Measurements from ENCODE around the gene TMCC1. TPM values are rescaled to one million over a fixed set of nuclear protein-coding genes. Genes with fewer than 3 reads are reported as not detected.
A peak's percentile ranks its signal among the peaks of the same experiment; 100 is the strongest.

The TMCC1 gene
- total and polyA plus RNA-seq, 10 of the 15 experiments (the other 5 are each of a cell fraction or from before 2014, with no cell fraction given), result 2.3 to 21.1 (median 8.4) TPM

- no peak for TF ChIP-seq PRDM15 (CRISPR knock-in tag; IDR thresholded peaks at IDR 0.05)
These were observed 49.5 kb upstream of the TMCC1 start (continued) for GRCh38 chr3:129943020-129943419.

DNA sequence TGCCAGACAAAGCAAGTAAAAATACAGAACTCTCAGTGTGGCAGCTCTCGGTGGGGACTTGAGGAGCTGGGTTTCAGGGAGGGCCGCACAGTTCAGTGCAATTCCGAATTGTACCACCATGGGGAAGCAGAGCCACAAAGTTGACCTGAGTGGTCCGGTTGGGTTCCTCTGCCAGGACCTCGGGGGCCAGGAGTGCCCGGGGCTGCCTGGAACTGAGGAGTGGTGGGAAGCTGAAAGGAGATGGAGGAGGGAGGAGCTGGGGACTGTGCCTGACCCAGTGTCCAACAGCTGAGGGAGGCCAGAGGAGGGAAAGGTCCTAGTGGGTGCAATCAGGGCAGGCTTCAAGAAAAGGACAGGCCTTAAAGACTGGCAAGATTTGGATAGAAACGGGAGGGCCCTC is 48.8 kb upstream of the TMCC1 start:
- RAD21 ChIA-PET (ENCODE audit: unreplicated experiment), result interaction anchor here (0.7 to 2.2 kb wide), 8 partner anchors 56 to 314 kb away, joined by 3 to 9 read pairs (median 4); no protein-coding TSS in a partner anchor
- in situ Hi-C loops (cut with MboI), result no loop called here
- 6% methylated on average over 7 of the region's 7 CpGs for WGBS (ENCODE audit: insufficient coverage, insufficient replicate concordance, low lambda C conversion rate, missing lambda C conversion rate)
- no peaks in the 10 kb centered on the region for H3K79me2 ChIP-seq (ENCODE audit: control insufficient read depth, insufficient read depth, low read length)
- CTCF ChIA-PET, result interaction anchor here (0.7 to 3.6 kb wide), 22 partner anchors 11 to 473 kb away, joined by 3 to 30 read pairs (median 4); partner anchors contain the start of gene TMCC1
- no peak overlapping the region for H3K4me3 ChIP-seq
- H3K9me3 ChIP-seq (replicated peaks; ENCODE audit: control insufficient read depth, insufficient read depth, low read length), result no peaks in the 10 kb centered on the region
- no peaks in the 10 kb centered on the region for H3K36me3 ChIP-seq (ENCODE audit: control insufficient read depth in 2 of 2, insufficient read depth in 2 of 2, low read length in 1 of 2)
- H3K4me1 ChIP-seq (ENCODE audit: control insufficient read depth, insufficient read depth, low read length), result no peaks in the 10 kb centered on the region
- ATAC-seq, result peak; percentile 97
- H4K20me1 ChIP-seq (ENCODE audit: control insufficient read depth, insufficient read depth), result no peaks in the 10 kb centered on the region
- no peak for DNase-seq (ENCODE audit: low read depth, low spot score)
- no peak overlapping the region for H3K9ac ChIP-seq (ENCODE audit: control insufficient read depth, insufficient read depth, low read length)
- BruUV-seq (replicated peaks), result no TSS peak
- peak; percentile 82 for FAIRE-seq
- no peak overlapping the region for H3K27ac ChIP-seq (ENCODE audit: control insufficient read depth, insufficient read depth)
- TF ChIP-seq SMC3 (IDR thresholded peaks at IDR 0.05; ENCODE audit: borderline replicate concordance, low read length), result peak; percentile 61
- TF ChIP-seq YY1 (IDR thresholded peaks at IDR 0.05; ENCODE audit: low read depth, low read length), result no peak
- TF ChIP-seq CTCF (IDR thresholded peaks at IDR 0.05 in 2 of 3, conservative IDR thresholded peaks at IDR 0.05 in 1 of 3; ENCODE audit: control insufficient read depth in 2 of 3, extremely low read depth in 1 of 3, insufficient read depth in 1 of 3, low read depth in 3 of 3, low read length in 3 of 3), result peak; percentile 48 to 69 (median 68)
- no peak for TF ChIP-seq WRNIP1 (IDR thresholded peaks at IDR 0.05; ENCODE audit: borderline replicate concordance, low read depth, low read length)
- TF ChIP-seq RAD21 (IDR thresholded peaks at IDR 0.05; ENCODE audit: insufficient read depth, low read depth, low read length), result peak; percentile 78
- H2AFZ ChIP-seq (ENCODE audit: control insufficient read depth, low read depth, low read length), result no peak overlapping the region
- intact Hi-C loops (cut with micrococcal nuclease; ENCODE audit: unreplicated experiment), result loop anchor here (2.0 to 5.0 kb wide), 2 partner anchors 50 to 157 kb away; no protein-coding TSS in a partner anchor
- no peak overlapping the region for H3K4me2 ChIP-seq (ENCODE audit: control insufficient read depth, insufficient read depth)
- SMC1A ChIA-PET (ENCODE audit: uncharacterized antibody, unreplicated experiment), result interaction anchor here (1.0 to 1.9 kb wide), 5 partner anchors 43 to 164 kb away, joined by 3 to 7 read pairs (median 4); no protein-coding TSS in a partner anchor
- POLR2A ChIA-PET, result no interaction called here
- peaks cover 0 to 2% of the 10 kb centered on the region in 2 experiments; a peak in 1 of 4 replicates for H3K27me3 ChIP-seq (replicated peaks in 1 of 2; ENCODE audit: control insufficient read depth in 2 of 2, insufficient read depth in 2 of 2, low read length in 1 of 2)

Data from GM12878 (cell line).